Ascending aorta (tissue), 2 donors: ENCODE measurements around the gene VEZF1. TPM values are rescaled to one million over a fixed set of nuclear protein-coding genes. Genes with fewer than 3 reads are reported as not detected.

Experiments used
- DNase-seq, 2 donors: peaks; one replicate each; pipeline ENCODE4 v3.0.0-alpha.2; 2019; ENCODE audit warnings: low spot score in 2 of 2
- H3K27ac ChIP-seq, 2 donors: fragments of 200-600 bp; sonication (generic); one replicate each; pipeline ENCODE4 v1.5.1; 2016 to 2017; ENCODE audit warnings: mild to moderate bottlenecking in 1 of 2
- H3K27me3 ChIP-seq: fragments of 200-600 bp; sonication (generic); one replicate; pipeline ENCODE4 v1.5.1; 2017
- H3K36me3 ChIP-seq, 2 donors: fragments of 200-600 bp; sonication (generic); one replicate each; pipeline ENCODE4 v1.5.1; 2016
- H3K4me1 ChIP-seq, 2 donors: fragments of 200-600 bp; sonication (generic); one replicate each; pipeline ENCODE4 v1.5.1; 2016 to 2017; ENCODE audit warnings: mild to moderate bottlenecking in 1 of 2
- H3K4me3 ChIP-seq, 2 donors: fragments of 200-600 bp; sonication (generic); one replicate each; pipeline ENCODE4 v1.5.1; 2016 to 2017; ENCODE audit warnings: mild to moderate bottlenecking in 1 of 2
- H3K9me3 ChIP-seq, 2 donors: fragments of 200-600 bp; sonication (generic); one replicate each; pipeline ENCODE4 v1.5.1; 2016
- CTCF ChIP-seq, 3 experiments: fragments of 200-600 bp in 2 of 3; fragments of 450-650 bp in 1 of 3; sonication (generic) in 2 of 3; IDR thresholded peaks; one replicate each; pipeline ENCODE4 v1.5.1; 2016 to 2019; ENCODE audit warnings: antibody characterized with exemption in 3 of 3, mild to moderate bottlenecking in 1 of 3, moderate library complexity in 1 of 3
- intact Hi-C: fragments of 100-400 bp; cut with DNase I; formaldehyde crosslinking; loops from one replicate; pipeline ENCODE4 v1.15.1; 2023
- total RNA-seq: library from RNA; depleted of rRNA; stranded (reverse); fragments of >200 nt; gene quantifications from one replicate; pipeline ENCODE4 v1.1.0, GENCODE V29; 2016

The VEZF1 gene
- total RNA-seq, 1 donor from 2014 or later: 47.4 TPM

GRCh38 chr17:57953705-57954396 is 34.2 kb downstream of the VEZF1 start:
- peaks cover 7 to 42% of the 10 kb centered on the region in 2 donors for H3K4me1 ChIP-seq
- H3K27ac ChIP-seq: peak overlapping the region; percentile 97 to 98
- H3K36me3 ChIP-seq: no peaks in the 10 kb centered on the region
- no peak for DNase-seq
- H3K9me3 ChIP-seq: no peaks in the 10 kb centered on the region
- intact Hi-C loops: loop anchor here (2.0 kb wide), 2 partner anchors 33 kb away; no protein-coding TSS in a partner anchor
- H3K4me3 ChIP-seq: peak overlapping the region; percentile 77 to 92
- no peaks in the 10 kb centered on the region for H3K27me3 ChIP-seq
- TF ChIP-seq CTCF (IDR thresholded peaks at IDR 0.05): no peak

GRCh38 chr17:57953219-57953618 is 34.8 kb downstream of the VEZF1 start:
- no peak for DNase-seq
- Histone ChIP-seq H3K27me3 (no peaks in the 10 kb centered on the region), H3K36me3 (no peaks in the 10 kb centered on the region), H3K4me1 (peaks cover 8 to 49% of the 10 kb centered on the region in 2 donors), H3K4me3 (no peak overlapping the region), H3K9me3 (no peaks in the 10 kb centered on the region), H3K27ac (peak overlapping the region; percentile 97 to 98)
- intact Hi-C loops: loop anchor here (2.0 kb wide), 2 partner anchors 32 to 34 kb away; no protein-coding TSS in a partner anchor
- no peak for TF ChIP-seq CTCF (IDR thresholded peaks at IDR 0.05)

GRCh38 chr17:57949649-57950048 is 38.4 kb downstream of the VEZF1 start:
- DNase-seq: no peak
- Histone ChIP-seq H3K27ac (peak overlapping the region; percentile 77 to 97), H3K36me3 (no peaks in the 10 kb centered on the region), H3K9me3 (no peaks in the 10 kb centered on the region), H3K4me3 (no peak overlapping the region), H3K27me3 (no peaks in the 10 kb centered on the region), H3K4me1 (peaks cover 11 to 62% of the 10 kb centered on the region in 2 donors)
- TF ChIP-seq CTCF (IDR thresholded peaks at IDR 0.05): no peak
- intact Hi-C loops: no loop called here

- intact Hi-C loops: no loop called here
Measured at GRCh38 chr17:57948555-57949420, 39.3 kb downstream of the VEZF1 start.

GRCh38 chr17:57948169-57948554 is 39.9 kb downstream of the VEZF1 start:
- Histone ChIP-seq H3K36me3 (no peaks in the 10 kb centered on the region), H3K27ac (peak overlapping the region; percentile 77 to 97), H3K4me1 (peaks cover 11 to 60% of the 10 kb centered on the region in 2 donors), H3K27me3 (no peaks in the 10 kb centered on the region), H3K4me3 (no peak overlapping the region), H3K9me3 (no peaks in the 10 kb centered on the region)
- intact Hi-C loops: no loop called here
- no peak for DNase-seq
- no peak for TF ChIP-seq CTCF (IDR thresholded peaks at IDR 0.05)

More at GRCh38 chr17:57948555-57949420, 39.3 kb downstream of the VEZF1 start:
- Histone ChIP-seq H3K27me3 (no peaks in the 10 kb centered on the region), H3K9me3 (no peaks in the 10 kb centered on the region), H3K27ac (peak overlapping the region; percentile 77 to 97), H3K4me3 (peak overlapping the region in 1 of 2 donors; percentile 6), H3K4me1 (peaks cover 11 to 58% of the 10 kb centered on the region in 2 donors), H3K36me3 (no peaks in the 10 kb centered on the region)
- no peak for DNase-seq
- no peak for TF ChIP-seq CTCF (IDR thresholded peaks at IDR 0.05)
